Hypothalamus (tissue), 51 donors: ENCODE measurements around the gene CNPY4.
"Not testable (repeated sequence)": the region's sequence is repeated elsewhere in the genome, so short reads cannot be mapped to it uniquely, and the experiment has no call there.

Experiments
- DNase-seq, 51 donors: peaks; one replicate each; lab custom pipeline; 2025; lab: John Stamatoyannopoulos, UW

Gene CNPY4

DNA sequence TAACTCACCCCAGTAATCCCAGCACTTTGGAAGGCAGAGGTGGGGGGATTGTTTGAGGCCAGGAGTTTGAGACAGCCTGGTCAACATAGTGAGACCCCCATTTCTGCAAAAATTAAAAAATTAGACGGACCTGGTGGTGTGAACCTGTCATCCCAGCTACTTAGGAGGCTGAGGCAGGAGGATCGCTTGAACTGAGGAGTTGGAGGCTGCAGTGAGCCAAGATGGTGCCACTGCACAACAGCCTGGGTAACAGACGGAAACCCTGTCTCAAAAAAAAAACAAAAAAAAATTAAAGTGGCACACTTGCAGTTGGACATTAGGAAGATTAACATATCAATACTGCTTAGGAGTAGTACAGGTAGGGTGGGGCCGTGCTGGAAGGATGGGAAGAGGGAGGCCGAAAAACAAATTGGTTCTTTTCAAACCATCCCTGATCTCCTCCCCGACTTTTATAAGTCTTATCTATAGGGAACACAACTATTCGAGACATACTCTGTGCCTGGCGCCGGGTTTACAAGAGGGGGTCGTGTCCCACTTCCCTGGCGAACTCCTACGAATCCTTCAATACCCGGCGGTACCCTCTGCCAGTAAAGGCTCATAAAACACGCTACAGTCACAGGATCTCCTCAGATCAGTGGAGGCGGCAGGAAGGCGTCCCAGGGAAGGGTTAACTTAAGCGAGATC lies 904 bp upstream of the CNPY4 start:
- no peak for DNase-seq

DNA sequence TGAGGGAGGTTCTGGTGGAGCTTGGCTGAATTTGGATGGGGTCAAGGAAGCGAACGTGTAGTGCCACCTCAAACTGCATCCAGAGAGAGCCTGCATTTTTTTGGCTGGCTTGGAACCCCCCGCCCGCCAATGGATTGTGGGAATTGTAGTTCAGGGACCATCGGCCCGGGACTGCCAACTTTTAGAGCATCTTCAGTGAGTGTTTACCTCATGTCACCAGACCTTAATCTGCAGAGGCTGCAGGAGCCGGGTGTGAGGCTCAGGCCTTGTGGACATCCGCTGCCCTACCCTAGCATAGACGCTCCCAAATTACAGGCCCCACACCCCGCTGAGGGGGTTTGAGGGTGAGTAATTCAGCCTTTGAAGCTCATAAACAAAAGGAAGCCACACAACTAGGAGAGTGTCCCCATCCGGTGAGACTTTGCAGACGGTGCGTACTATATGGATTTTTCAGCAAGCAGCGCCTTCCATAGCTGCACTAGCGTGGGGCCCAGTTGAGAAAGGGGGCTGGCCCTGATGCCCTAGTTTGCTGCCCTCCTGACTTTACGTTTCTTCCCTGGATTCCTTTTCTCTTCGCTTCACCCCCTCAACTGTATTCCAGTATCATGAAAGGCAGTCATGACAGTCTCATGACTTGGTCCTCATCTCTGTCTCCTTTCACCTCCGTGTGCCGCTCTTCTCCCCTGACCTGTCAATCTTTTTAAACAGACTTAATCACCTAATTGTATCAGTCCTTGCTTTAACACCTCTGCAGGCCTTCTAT lies 717 bp downstream of the CNPY4 start:
- peak in 45 of 51 donors; percentile 25 to 93 (median 70) for DNase-seq

DNA sequence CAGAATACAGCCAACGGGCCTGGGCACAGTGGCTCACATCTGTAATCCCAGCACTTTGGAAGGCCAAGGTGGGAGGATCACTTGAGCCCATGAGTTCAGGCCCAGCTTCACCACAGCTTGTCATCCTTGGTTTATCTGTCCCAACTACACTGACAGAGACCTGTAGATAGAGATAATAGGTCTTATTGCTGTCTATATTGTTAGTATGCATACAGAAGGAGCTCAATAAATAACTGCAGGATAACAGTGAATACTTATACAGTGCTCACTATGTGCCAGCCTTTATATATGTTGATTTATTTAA lies 1.3 kb downstream of the CNPY4 start:
- DNase-seq, result no peak

GRCh38 chr7:100122067-100122466 lies 2.6 kb downstream of the CNPY4 start:
- DNase-seq, result no peak

- DNase-seq, result no peak
Observed at GRCh38 chr7:100122568-100122967, 3.1 kb downstream of the CNPY4 start.

GRCh38 chr7:100124301-100125230 lies 5.1 kb downstream of the CNPY4 start:
- DNase-seq, result no peak

DNA sequence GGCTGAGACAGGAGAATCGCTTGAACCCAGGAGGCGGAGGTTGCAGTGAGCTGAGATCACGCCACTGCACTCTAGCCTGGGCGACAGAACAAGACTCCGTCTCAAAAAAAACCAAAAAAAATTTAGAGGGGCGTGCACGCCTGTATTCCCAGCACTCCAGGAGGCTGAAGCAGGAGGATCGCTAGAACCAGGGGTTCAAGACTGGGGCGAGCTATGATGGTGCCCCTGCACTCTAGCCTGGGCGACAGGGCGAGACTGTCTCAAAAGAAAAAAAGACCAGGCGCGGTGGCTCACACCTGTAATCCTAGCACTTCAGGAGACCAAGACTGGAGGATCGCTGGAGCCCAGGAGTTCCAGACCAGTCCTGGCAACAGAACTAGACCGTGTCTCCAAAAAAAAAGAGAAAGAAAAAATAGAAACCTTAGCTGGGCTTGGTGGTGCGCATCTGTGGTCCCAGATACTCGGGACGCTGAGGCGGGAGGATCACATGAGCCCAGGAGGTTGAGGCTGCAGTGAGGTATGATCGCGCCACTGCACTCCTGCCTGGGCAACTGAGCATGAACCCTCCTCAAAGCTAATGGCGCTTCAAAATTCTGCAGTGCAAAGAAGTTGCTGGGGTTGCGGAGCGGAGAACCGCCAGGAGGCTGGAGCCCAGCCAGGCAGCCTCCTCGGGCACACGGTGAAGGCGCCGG lies 7.0 kb downstream of the CNPY4 start:
- peak in 1 of 51 donors; percentile 61 for DNase-seq

- DNase-seq, result peak; percentile 47 to 94 (median 84)
Observed at GRCh38 chr7:100126931-100127865, 7.8 kb downstream of the CNPY4 start, which contains the start of gene MBLAC1. Gene MBLAC1 (plus strand): TSS chr7:100126967. CDS start chr7:100127396, 429 bp downstream.

DNA sequence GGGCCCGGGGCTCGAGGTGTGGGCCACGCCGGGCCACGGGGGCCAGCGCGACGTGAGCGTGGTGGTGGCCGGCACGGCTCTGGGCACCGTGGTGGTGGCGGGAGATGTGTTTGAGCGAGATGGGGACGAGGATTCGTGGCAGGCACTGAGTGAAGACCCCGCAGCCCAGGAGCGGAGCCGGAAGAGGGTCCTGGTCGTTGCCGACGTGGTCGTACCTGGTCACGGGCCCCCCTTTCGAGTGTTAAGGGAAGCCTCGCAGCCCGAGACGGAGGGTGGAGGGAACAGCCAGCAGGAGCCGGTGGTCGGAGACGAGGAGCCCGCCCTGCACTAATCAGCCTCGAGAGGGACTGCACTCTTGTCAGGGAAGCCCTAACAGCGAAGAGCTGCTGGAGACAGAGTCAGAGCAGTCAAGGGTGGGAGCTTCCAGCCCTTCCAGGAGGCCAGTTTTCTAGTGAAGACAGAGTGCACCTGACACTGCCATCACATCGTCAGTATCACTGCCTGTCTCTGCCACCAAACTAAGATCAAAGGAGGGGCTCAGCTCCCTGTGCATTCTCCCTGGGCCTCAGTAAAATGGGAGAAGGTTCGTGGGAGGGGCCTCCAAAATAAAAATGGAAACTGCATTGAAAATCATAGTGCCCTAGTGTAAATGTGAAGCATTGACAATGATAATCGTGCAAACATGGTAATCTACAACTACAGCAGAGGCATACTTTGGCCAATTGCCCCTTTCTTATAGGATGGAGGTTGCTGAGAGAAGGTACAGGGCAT lies 8.6 kb downstream of the CNPY4 start:
- DNase-seq, result peak in 8 of 51 donors; percentile 13 to 55 (median 38)

DNA sequence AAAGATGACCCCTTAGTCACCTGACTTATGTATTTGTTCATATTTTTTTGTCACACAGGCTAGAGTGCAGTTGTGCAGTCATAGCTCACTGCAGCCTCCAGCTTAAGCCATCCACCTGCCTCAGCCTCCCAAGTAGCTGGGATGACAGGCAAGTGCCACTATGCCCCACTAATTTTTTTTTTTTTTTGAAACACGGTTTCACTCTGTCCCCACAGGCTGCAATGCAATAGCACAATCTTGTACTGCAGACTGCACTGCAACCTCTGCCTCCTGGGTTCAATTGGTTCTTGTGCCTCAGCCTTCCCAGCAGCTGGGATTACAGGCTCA lies 9.2 kb downstream of the CNPY4 start:
- no peak for DNase-seq

- not testable (repeated sequence) for DNase-seq
Observed at GRCh38 chr7:100130220-100130607, 10.8 kb downstream of the CNPY4 start.

GRCh38 chr7:100130608-100131453 lies 11.4 kb downstream of the CNPY4 start:
- DNase-seq, result peak in 46 of 51 donors; percentile 13 to 85 (median 57)

DNA sequence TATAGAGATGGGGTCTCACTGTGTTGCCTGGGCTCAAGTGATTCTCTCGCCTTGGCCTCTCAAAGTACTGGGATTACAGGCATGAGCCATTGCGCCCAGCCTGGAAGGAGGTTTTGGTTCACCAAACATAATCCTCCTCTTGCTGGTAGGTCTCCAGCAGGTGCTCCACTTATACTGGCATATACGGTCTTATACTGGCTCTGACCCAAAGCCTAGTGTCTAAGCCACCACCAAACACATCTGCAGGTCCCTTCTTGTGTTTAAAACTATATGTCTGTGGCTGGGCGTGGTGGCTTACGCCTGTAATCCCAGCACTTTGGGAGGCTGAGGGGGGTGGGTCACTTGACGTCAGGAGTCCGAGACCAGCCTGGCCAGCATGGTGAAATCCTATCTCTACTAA lies 12.7 kb downstream of the CNPY4 start:
- no peak for DNase-seq

GRCh38 chr7:100132697-100133151 lies 13.3 kb downstream of the CNPY4 start:
- DNase-seq, result peak in 25 of 51 donors; percentile 2 to 60 (median 24)

DNA sequence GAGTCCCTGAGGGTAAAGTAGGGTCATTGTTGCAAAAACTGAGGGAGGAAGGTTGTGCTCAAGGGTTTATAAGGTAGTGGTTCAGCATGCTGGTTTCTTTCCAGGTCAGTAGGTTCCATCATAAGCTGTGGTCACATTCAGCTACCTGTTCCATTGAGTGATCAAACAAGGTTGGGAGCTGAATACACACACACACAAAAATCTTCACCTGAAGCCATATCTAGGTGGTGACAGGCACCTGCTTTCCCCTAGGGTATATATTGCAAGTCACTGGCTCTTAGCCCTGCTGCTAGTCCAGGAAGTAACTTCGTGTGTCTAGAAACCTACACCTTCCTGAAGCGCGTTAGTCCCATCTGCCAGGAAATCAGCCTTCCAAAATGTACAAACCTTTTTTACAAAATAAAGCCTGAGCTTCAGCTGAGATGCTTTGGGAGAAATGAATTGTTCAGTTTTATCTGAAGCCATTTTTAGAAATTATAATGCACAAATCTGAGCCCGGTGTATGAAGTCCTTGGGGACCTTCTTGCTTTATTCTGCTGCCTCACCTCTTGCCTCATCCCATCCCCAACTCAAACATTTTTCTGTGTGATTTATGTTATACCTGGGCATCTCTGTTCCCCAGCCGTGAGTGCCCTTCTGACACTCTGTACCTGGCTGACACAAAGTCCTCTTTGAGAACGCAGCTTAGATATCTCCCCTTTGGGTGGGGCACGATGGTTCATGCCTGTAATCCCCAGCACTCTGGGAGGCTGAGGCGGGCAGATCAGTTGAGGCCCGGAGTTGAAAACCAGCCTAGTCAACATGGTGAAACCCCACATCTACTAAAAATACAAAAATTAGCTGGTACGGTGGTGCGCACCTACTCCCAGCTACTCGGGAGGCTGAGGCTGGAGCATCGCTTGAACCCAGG lies 18.7 kb downstream of the CNPY4 start:
- DNase-seq, result no peak

DNA sequence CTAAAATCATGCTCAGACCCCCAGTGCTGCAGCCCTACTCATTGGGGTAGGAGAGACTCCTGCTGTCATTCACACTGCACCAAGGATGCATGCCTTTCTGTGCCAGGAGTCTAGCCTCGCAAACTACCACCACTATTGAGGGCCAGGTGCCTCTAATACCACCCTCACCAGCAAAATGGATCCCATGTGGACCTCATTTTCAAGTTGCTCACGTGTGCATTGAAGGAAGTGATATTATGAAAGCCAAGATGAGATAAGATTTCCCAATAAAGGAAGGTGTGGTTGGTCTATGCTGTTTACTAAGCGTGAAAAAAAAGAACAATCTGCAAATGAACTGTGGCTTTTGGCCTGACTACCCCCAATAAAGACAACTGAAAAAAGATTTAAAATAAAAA lies 22.1 kb downstream of the CNPY4 start:
- DNase-seq, result no peak

GRCh38 chr7:100142461-100142860 lies 23.0 kb downstream of the CNPY4 start:
- DNase-seq, result no peak
